Subcutaneous abdominal adipose tissue (tissue), 5 donors: ENCODE measurements around the gene MSI2.

Source experiments
- H3K27ac ChIP-seq: one replicate; pipeline ENCODE4 v1.7.0; 2013; ENCODE audit warnings: low read depth, mild to moderate bottlenecking, inconsistent platforms, low read length, moderate library complexity
- H3K27me3 ChIP-seq, 5 donors: one replicate each; pipeline ENCODE4 v1.7.0; 2013; ENCODE audit warnings: low read length in 5 of 5, inconsistent platforms in 1 of 5; ENCODE audit not compliant: control insufficient read depth in 5 of 5, insufficient read depth in 4 of 5
- H3K36me3 ChIP-seq, 5 donors: one replicate each; pipeline ENCODE4 v1.7.0; 2013; ENCODE audit warnings: low read length in 5 of 5; ENCODE audit not compliant: control insufficient read depth in 5 of 5, insufficient read depth in 5 of 5
- H3K4me1 ChIP-seq, 5 donors: one replicate each; pipeline ENCODE4 v1.7.0; 2013; ENCODE audit warnings: low read length in 5 of 5, mild to moderate bottlenecking in 3 of 5, moderate library complexity in 1 of 5; ENCODE audit not compliant: control insufficient read depth in 5 of 5, insufficient read depth in 5 of 5
- H3K4me3 ChIP-seq, 5 donors: one replicate each; pipeline ENCODE4 v1.7.0; 2013; ENCODE audit warnings: low read length in 5 of 5, low read depth in 1 of 5
- H3K9ac ChIP-seq, 5 donors: one replicate each; pipeline ENCODE4 v1.7.0; 2013; ENCODE audit warnings: low read length in 5 of 5, mild to moderate bottlenecking in 4 of 5, moderate library complexity in 3 of 5
- H3K9me3 ChIP-seq, 5 donors: one replicate each; pipeline ENCODE4 v1.7.0; 2013; ENCODE audit warnings: low read length in 5 of 5; ENCODE audit not compliant: control insufficient read depth in 5 of 5
- donor health status: healthy.
- donor health status: healthy.
- donor health status: healthy.
- donor health status: healthy.
- donor health status: healthy.

MSI2 gene

DNA sequence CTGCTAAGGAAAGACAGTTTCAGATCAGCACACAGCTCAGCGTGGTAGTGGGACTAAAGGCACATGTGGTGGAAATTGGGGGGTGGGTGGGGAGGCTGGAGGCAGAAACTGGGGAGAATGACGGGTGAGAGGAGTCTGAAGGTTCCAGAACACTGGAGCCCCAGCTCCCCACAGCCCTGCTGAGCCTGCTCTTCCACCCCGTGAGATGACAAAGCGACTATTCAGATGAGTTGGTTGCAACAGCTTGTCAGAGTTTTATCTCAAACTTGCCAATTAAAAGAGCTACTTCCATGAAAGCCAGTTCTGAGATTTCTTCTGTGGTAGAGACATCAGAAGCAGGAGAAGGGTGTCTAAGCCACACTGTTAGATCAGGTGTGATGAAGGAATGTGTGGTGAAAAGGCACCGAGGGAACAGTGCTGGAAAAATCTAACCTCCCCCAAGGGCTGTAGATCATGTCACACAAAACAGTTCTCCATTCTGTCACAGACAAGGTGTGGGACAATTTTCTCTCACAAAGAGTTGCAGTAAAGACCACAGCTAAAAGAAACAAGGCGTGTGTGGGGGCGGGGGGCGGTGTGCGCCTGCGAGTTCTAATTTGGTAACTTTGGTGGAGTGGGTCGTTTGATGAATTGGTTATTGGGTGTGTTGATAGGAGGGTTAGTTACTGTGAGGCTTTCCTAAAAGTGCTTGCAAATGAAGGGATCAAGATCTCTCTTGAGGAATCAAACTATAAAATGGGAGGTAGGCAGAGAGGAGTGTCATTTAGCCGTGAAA lies 449.8 kb downstream of the MSI2 start:
- Histone ChIP-seq H3K27ac (no peak overlapping the region), H3K27me3 (peaks cover 7 to 25% (median 18%) of the 10 kb centered on the region in 5 donors), H3K36me3 (no peaks in the 10 kb centered on the region), H3K4me1 (peaks cover 0 to 5% (median 0%) of the 10 kb centered on the region in 5 donors), H3K9ac (no peak overlapping the region), H3K9me3 (no peaks in the 10 kb centered on the region), H3K4me3 (no peak overlapping the region)

DNA sequence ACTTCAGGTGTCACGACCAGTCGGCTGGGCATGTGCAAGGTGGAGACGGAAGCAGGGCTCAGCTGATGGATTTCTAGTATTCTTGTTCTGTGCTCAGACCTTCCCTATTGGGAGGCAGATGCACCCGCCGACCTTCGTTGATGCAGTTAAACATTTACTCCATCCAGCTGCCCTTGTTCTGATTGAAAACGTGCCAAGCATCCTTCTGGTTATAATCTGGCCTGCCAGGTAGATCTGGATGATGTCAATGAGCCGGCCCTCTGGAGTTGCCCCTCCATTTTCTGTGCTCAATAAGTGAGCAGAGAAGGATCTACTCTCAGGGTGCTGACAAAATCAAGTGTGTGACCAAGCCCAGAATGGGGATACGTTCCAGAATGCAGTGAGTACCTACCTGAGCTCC lies 450.4 kb downstream of the MSI2 start:
- no peak overlapping the region for H3K27ac ChIP-seq

DNA sequence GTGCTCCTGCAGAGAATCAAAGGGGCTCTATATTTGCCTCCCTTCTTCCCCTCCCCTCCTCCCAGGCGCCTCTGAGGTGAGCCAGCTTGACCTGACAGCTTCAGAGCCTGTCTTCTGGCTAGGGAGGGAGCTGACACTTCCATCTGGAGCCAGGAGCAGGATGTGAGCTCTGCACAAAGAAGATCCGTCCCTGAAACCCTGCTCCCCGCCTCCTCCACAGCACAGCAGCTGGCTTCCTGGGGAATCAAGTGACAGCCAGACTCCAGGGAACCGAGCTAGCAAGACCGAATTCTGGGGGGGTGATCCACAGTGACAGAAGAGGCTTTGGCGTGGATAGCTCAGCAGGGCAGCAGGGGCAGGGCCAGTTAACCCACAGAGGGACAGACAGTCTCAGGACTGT lies 451.6 kb downstream of the MSI2 start:
- Histone ChIP-seq H3K4me3 (no peak overlapping the region), H3K9me3 (no peaks in the 10 kb centered on the region), H3K27ac (no peak overlapping the region), H3K27me3 (peaks cover 7 to 27% (median 21%) of the 10 kb centered on the region in 5 donors), H3K36me3 (no peaks in the 10 kb centered on the region), H3K9ac (no peak overlapping the region), H3K4me1 (peaks cover 0 to 5% (median 0%) of the 10 kb centered on the region in 5 donors)

More for the DNA sequence above, 450.4 kb downstream of the MSI2 start:
- H3K9ac ChIP-seq: no peak overlapping the region
- H3K4me3 ChIP-seq: no peak overlapping the region
- no peaks in the 10 kb centered on the region for H3K36me3 ChIP-seq
- peaks cover 0 to 5% (median 0%) of the 10 kb centered on the region in 5 donors for H3K4me1 ChIP-seq
- H3K27me3 ChIP-seq: peaks cover 7 to 29% (median 21%) of the 10 kb centered on the region in 5 donors
- no peaks in the 10 kb centered on the region for H3K9me3 ChIP-seq

DNA sequence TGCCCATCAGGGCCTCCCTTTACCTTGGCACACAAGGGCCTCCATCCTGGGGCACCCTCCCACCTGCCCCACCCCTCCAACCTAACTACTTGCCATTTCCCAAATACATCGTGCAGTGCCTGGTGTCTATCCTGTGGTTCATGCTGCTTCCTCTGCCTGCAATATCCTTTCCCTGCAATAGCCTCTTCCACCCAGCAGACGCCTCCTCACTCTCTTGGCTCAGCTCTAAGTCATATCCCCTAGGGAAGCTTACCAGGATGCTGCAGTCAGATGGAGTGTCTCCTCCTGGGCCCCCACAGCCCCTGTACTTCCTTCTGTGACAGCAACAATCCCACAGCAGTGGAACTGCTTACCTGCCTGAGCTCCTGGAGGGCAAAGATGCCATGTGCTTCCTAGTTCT lies 452.1 kb downstream of the MSI2 start:
- Histone ChIP-seq H3K36me3 (no peaks in the 10 kb centered on the region), H3K27me3 (peaks cover 7 to 27% (median 21%) of the 10 kb centered on the region in 5 donors), H3K9me3 (no peaks in the 10 kb centered on the region), H3K4me1 (peaks cover 0 to 5% (median 0%) of the 10 kb centered on the region in 5 donors), H3K27ac (no peak overlapping the region), H3K9ac (no peak overlapping the region), H3K4me3 (no peak overlapping the region)

DNA sequence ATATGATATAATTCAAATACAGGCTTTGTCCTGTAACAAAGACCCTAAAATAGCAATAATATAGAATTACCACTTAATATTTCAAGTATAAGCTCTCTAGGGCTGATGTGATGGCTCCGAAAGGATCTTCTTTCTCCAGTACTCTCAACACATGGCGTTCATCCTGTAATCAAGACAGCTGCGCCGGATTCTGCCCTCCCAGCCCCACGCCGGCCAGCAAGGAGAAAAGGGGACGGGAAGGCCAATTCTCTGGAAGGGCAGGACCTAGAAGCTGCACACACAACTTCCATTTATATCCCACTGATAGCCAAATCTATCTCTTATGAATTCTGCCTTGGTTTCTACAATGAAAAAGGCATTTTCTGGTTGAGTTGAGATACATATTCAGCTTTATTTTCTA lies 456.8 kb downstream of the MSI2 start:
- Histone ChIP-seq H3K9me3 (no peaks in the 10 kb centered on the region), H3K36me3 (no peaks in the 10 kb centered on the region), H3K4me3 (no peak overlapping the region), H3K27me3 (peaks cover 4 to 26% (median 22%) of the 10 kb centered on the region in 5 donors), H3K9ac (no peak overlapping the region), H3K4me1 (no peaks in the 10 kb centered on the region), H3K27ac (no peak overlapping the region)

DNA sequence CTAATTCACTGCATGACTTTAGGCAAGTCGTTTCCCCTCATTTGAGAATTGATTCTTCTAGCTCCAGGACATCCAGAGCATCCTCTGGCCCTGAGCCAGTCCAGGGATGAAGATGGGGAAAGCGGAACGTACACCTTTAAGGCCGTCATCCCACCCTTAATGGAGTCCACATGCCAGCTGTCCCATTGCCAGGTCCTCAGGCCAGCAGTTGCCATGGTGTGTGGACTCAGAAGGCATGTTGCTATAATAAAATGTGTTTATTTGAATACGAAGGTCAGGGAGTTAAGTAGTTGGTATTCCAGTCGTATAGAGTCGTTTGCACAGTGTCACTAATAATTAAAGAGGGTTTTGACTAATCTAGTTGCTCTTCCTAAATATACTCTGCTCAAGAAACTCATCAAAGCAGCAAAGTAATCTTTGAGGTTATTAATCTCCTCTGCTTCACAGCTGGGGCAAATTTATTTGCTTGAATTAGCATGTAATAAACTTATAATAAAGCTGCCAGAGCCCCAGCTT lies 458.4 kb downstream of the MSI2 start:
- no peaks in the 10 kb centered on the region for H3K36me3 ChIP-seq
- no peaks in the 10 kb centered on the region for H3K4me1 ChIP-seq
- H3K9ac ChIP-seq: no peak overlapping the region
- H3K9me3 ChIP-seq: no peaks in the 10 kb centered on the region
- peaks cover 4 to 20% (median 18%) of the 10 kb centered on the region in 5 donors for H3K27me3 ChIP-seq
- H3K4me3 ChIP-seq: no peak overlapping the region
- no peak overlapping the region for H3K27ac ChIP-seq

DNA sequence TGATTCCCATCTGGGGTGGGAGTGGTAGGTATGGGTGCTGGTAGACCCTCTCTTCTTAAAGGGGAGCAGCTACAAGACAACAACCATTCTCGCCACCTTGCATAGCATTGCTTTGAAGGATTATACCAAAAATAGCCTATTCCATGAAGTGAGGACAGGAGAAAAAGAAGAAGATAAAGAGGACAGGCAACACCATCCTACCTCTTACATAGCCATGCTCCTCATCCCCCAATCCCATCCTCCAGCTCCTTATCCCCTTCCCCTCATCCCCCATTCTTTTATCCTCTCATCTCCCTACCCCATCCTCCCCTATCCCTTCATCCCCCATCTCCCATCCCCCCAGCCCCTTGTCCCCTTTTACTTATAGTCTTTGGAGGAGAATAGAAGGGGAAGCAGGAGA lies 459.7 kb downstream of the MSI2 start:
- no peak overlapping the region for H3K9ac ChIP-seq
- H3K4me1 ChIP-seq: no peaks in the 10 kb centered on the region
- H3K27me3 ChIP-seq: peaks cover 4 to 20% (median 18%) of the 10 kb centered on the region in 5 donors
- H3K36me3 ChIP-seq: no peaks in the 10 kb centered on the region
- no peak overlapping the region for H3K27ac ChIP-seq
- no peaks in the 10 kb centered on the region for H3K9me3 ChIP-seq
- no peak overlapping the region for H3K4me3 ChIP-seq

DNA sequence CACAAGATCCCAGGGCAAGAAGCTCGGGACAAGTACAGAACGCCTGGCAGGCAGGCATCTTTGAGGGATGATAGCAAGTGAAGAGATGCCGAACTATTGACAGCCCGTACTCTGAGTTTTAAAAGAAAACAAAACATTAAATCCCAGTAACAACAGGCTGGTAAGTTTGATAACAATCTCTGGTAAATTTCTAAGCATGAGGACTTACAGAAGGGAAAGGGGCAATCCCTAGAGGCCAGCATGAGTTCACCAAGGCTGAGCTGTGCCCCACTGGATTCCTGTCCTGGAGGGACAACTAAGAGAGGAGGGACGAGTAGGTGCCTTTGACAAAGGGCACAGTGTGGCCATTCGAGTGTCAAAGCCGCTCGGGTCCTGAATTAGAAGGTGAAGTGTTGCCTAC lies 462.6 kb downstream of the MSI2 start:
- Histone ChIP-seq H3K9ac (no peak overlapping the region), H3K27ac (no peak overlapping the region), H3K4me1 (no peaks in the 10 kb centered on the region), H3K27me3 (peaks cover 8 to 16% (median 14%) of the 10 kb centered on the region in 5 donors), H3K9me3 (no peaks in the 10 kb centered on the region), H3K36me3 (no peaks in the 10 kb centered on the region), H3K4me3 (no peak overlapping the region)

DNA sequence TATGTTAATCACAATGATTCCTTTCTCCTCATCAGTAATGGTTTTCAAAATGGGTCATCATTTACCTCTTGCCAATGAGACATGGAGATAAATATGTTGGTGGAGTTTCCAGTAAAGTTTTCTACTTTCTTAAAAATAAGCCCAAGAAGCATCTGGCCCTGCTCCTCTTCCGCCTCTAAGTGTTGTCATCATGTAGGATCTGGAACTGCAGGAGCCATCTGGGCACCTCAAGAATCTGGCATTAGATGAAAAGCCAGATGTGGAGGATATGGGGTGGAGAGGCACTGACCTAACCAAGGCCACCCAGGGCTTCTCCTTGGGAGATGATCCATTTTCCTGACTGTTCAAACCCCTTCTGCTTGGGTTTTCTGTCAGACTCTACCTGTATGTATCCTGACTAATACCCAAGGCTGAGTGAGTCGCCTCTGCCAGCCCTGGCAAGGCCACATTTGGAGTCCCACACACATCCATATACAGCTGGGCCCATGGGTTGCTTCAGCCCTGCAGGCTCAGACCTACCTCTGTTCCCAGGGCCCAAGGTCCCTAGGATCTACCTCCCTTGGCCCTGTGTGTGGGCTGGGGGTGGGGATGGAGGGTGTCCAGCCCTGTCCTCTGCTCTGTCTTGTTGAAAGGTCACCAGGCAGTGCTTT lies 464.2 kb downstream of the MSI2 start:
- H3K9me3 ChIP-seq: no peaks in the 10 kb centered on the region
- peaks cover 5 to 12% (median 7%) of the 10 kb centered on the region in 5 donors for H3K27me3 ChIP-seq
- H3K4me3 ChIP-seq: no peak overlapping the region
- no peak overlapping the region for H3K27ac ChIP-seq
- H3K36me3 ChIP-seq: no peaks in the 10 kb centered on the region
- H3K4me1 ChIP-seq: no peaks in the 10 kb centered on the region
- no peak overlapping the region for H3K9ac ChIP-seq
